ENCODE results near the gene CCDC51.

Gene CCDC51

GRCh38 chr3:48395714-48396113, 44.2 kb downstream of the CCDC51 start:
- H3K36me3 ChIP-seq (ENCODE audit: control insufficient read depth in 5 of 5, insufficient read depth in 5 of 5, low read length in 5 of 5): no peaks in the 10 kb centered on the region

GRCh38 chr3:48394391-48394790, 45.5 kb downstream of the CCDC51 start:
- Histone ChIP-seq H3K9me3 (ENCODE audit: control insufficient read depth in 5 of 5, low read length in 5 of 5) (no peaks in the 10 kb centered on the region), H3K27me3 (ENCODE audit: control insufficient read depth in 5 of 5, insufficient read depth in 4 of 5, low read length in 5 of 5) (peaks cover 0 to 3% (median 0%) of the 10 kb centered on the region in 5 donors), H3K27ac (ENCODE audit: low read depth, low read length) (no peak overlapping the region), H3K4me3 (ENCODE audit: low read depth in 1 of 5, low read length in 5 of 5) (no peak overlapping the region), H3K4me1 (ENCODE audit: control insufficient read depth in 5 of 5, insufficient read depth in 5 of 5, low read length in 5 of 5) (no peaks in the 10 kb centered on the region), H3K36me3 (ENCODE audit: control insufficient read depth in 5 of 5, insufficient read depth in 5 of 5, low read length in 5 of 5) (no peaks in the 10 kb centered on the region), H3K9ac (ENCODE audit: low read length in 5 of 5) (no peak overlapping the region)

More at GRCh38 chr3:48395714-48396113, 44.2 kb downstream of the CCDC51 start:
- H3K4me3 ChIP-seq (ENCODE audit: low read depth in 1 of 5, low read length in 5 of 5): no peak overlapping the region
- no peak overlapping the region for H3K9ac ChIP-seq (ENCODE audit: low read length in 5 of 5)
- H3K9me3 ChIP-seq (ENCODE audit: control insufficient read depth in 5 of 5, low read length in 5 of 5): no peaks in the 10 kb centered on the region
- no peak overlapping the region for H3K27ac ChIP-seq (ENCODE audit: low read depth, low read length)
- H3K27me3 ChIP-seq (ENCODE audit: control insufficient read depth in 5 of 5, insufficient read depth in 4 of 5, low read length in 5 of 5): peaks cover 0 to 3% (median 0%) of the 10 kb centered on the region in 5 donors
- no peaks in the 10 kb centered on the region for H3K4me1 ChIP-seq (ENCODE audit: control insufficient read depth in 5 of 5, insufficient read depth in 5 of 5, low read length in 5 of 5)

GRCh38 chr3:48388966-48389365, 51.0 kb downstream of the CCDC51 start:
- Histone ChIP-seq H3K27ac (ENCODE audit: low read depth, low read length) (no peak overlapping the region), H3K27me3 (ENCODE audit: control insufficient read depth in 5 of 5, insufficient read depth in 4 of 5, low read length in 5 of 5) (no peaks in the 10 kb centered on the region), H3K9ac (ENCODE audit: low read length in 5 of 5) (no peak overlapping the region), H3K36me3 (ENCODE audit: control insufficient read depth in 5 of 5, insufficient read depth in 5 of 5, low read length in 5 of 5) (no peaks in the 10 kb centered on the region), H3K4me1 (ENCODE audit: control insufficient read depth in 5 of 5, insufficient read depth in 5 of 5, low read length in 5 of 5) (no peaks in the 10 kb centered on the region), H3K4me3 (ENCODE audit: low read depth in 1 of 5, low read length in 5 of 5) (no peak overlapping the region), H3K9me3 (ENCODE audit: control insufficient read depth in 5 of 5, low read length in 5 of 5) (no peaks in the 10 kb centered on the region)

GRCh38 chr3:48387634-48388033, 52.3 kb downstream of the CCDC51 start:
- no peak overlapping the region for H3K27ac ChIP-seq (ENCODE audit: low read depth, low read length)
- no peak overlapping the region for H3K4me3 ChIP-seq (ENCODE audit: low read depth in 1 of 5, low read length in 5 of 5)
- H3K36me3 ChIP-seq (ENCODE audit: control insufficient read depth in 5 of 5, insufficient read depth in 5 of 5, low read length in 5 of 5): no peaks in the 10 kb centered on the region
- no peak overlapping the region for H3K9ac ChIP-seq (ENCODE audit: low read length in 5 of 5)
- no peaks in the 10 kb centered on the region for H3K4me1 ChIP-seq (ENCODE audit: control insufficient read depth in 5 of 5, insufficient read depth in 5 of 5, low read length in 5 of 5)
- no peaks in the 10 kb centered on the region for H3K27me3 ChIP-seq (ENCODE audit: control insufficient read depth in 5 of 5, insufficient read depth in 4 of 5, low read length in 5 of 5)
- no peaks in the 10 kb centered on the region for H3K9me3 ChIP-seq (ENCODE audit: control insufficient read depth in 5 of 5, low read length in 5 of 5)
